HG02938 (cell line): ENCODE results near the gene SETD9.

Experiments
- ATAC-seq: cut with Tn5 transposase; IDR thresholded peaks from one replicate; pipeline ENCODE4 v1.9.1; 2021; ENCODE audit warnings: mild to moderate bottlenecking, moderate library complexity; ENCODE audit not compliant: unreplicated experiment

The SETD9 gene, protein sequence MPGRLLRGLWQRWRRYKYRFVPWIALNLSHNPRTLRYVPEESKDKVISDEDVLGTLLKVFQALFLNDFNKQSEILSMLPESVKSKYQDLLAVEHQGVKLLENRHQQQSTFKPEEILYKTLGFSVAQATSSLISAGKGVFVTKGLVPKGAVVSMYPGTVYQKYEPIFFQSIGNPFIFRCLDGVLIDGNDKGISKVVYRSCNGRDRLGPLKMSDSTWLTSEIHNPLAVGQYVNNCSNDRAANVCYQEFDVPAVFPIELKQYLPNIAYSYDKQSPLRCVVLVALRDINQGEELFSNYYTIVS

GRCh38 chr5:56909294-56910209 lies at the start of gene SETD9:
SETD9 (plus strand) TSS chr5:56909596; CDS start chr5:56909646, 50 bp downstream.
- peak; percentile 77 for ATAC-seq

GRCh38 chr5:56861893-56862485 lies 47.4 kb upstream of the SETD9 start:
- no peak for ATAC-seq

DNA sequence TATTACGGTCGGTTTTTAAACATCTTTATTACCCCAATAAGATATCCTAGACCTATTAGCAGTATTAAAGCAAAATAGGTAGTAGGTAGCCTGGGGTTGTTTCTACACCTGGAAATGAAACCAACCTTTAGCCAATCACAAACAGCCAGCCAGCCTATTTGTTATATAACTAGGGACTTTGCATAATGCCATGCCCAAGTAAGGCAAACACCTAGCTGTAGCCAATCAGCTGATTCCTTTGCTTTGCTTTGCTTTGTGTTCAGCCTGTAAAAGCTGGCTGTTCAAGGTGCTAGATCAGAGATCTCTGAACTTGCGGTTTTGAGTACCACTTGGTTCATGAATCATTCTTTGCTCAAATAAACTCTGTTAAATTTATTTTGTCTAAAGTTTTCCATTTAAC lies 46.5 kb upstream of the SETD9 start:
- no peak for ATAC-seq

DNA sequence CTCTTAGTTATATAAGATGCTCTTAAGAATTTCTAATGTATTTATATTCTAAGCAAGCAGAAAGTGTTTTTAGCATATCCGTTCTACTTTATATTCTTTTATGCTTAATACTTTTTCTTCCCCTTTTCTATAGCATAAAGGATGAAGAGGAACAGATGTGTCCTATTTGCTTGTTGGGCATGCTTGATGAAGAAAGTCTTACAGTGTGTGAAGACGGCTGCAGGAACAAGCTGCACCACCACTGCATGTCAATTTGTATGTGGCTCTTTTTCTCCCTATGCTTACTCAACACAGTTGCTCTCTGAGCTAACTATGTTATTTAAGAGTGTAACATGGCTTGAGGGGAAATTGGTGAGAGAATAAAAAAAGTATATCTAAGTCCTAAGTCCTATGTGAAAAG lies 37.6 kb upstream of the SETD9 start:
- no peak for ATAC-seq

GRCh38 chr5:56873056-56873455 lies 36.3 kb upstream of the SETD9 start:
- ATAC-seq, result no peak

GRCh38 chr5:56876327-56876726 lies 33.1 kb upstream of the SETD9 start:
- ATAC-seq, result no peak

GRCh38 chr5:56881571-56881970 lies 27.8 kb upstream of the SETD9 start:
- no peak for ATAC-seq

DNA sequence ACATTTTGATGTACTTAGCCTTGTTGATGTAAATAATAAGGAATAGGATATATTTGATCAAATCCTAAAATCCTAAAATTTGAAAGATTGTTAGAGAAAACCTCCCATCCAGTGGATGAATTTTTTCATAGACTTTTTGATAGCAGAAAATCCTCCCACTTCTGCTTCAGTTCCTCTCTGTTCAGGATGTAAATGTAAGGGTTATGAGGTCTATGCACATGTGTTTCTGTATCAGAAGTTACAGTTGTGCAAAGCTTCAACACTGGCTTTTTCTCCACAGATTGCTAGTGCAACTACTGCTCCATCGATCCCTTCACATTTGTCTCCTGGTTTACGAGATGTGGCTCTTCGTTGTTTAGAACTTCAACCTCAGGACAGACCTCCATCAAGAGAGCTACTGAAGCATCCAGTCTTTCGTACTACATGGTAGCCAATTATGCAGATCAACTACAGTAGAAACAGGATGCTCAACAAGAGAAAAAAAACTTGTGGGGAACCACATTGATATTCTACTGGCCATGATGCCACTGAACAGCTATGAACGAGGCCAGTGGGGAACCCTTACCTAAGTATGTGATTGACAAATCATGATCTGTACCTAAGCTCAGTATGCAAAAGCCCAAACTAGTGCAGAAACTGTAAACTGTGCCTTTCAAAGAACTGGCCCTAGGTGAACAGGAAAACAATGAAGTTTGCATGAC lies 16.0 kb upstream of the SETD9 start:
- ATAC-seq, result no peak

DNA sequence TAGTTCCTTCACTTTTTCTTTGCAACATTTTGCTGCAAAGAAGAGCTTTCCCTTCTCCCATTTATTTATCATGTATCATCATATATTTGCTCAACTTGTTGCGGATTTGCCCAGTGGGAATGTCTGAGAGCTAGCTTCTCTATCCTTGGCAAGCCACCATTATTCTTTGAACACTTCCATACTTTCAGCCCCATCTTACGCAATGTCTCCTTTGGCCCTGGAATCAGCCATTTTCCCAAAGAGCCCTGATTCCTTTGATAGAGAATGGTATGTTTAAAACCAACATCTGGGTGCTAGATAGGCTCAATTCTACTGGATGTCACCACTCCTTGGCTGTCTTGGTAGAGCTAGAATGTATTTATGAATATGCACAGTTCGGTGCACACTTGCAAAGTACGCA lies 12.6 kb upstream of the SETD9 start:
- ATAC-seq, result no peak

- ATAC-seq, result no peak
These were observed 11.2 kb upstream of the SETD9 start for GRCh38 chr5:56898213-56898612.

DNA sequence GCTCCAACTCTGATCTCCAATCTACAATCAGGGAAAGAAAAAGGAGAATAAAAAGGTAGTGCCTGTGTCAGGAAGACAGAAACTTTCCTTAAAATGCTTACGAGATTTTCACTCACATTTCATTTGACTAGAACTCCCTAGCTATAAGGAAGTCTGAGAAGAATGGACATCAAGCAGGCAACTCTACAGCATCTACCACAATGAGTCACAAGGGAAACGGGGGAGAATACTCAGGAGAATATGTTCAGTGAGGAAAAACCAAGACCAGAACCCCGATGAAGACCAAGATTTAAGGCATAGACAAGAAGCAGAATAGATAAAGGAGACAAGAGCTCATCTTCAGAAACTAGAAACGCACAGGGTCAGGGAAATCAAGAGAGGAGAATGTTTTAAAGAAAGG lies 9.0 kb upstream of the SETD9 start:
- no peak for ATAC-seq

- ATAC-seq, result no peak
These were observed 8.4 kb upstream of the SETD9 start for GRCh38 chr5:56900858-56901578.

GRCh38 chr5:56908942-56909293 lies 478 bp upstream of the SETD9 start:
- peak; percentile 44 for ATAC-seq

- ATAC-seq, result peak; percentile 26
These were observed 992 bp downstream of the SETD9 start for GRCh38 chr5:56910210-56910965.

DNA sequence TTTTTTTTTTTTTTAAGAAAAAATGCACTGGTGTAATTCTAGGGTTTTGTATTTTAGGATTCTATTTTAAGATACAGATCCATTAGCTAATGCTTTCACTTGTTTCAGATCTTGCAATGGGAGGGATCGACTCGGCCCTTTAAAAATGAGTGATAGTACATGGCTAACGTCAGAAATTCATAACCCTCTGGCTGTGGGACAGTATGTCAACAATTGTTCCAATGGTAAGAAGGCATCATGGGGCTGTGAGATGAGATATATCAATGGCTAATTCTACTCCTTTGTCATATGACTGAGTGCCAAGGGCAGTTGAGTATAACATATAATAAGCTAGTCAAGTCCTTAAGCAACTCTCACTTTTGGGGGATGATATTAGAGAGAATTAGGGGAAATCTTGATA lies 4.4 kb downstream of the SETD9 start:
- ATAC-seq, result no peak

- no peak for ATAC-seq
These were observed 5.3 kb downstream of the SETD9 start for GRCh38 chr5:56914678-56915077.

- no peak for ATAC-seq
These were observed 8.1 kb downstream of the SETD9 start for GRCh38 chr5:56917534-56917933.

DNA sequence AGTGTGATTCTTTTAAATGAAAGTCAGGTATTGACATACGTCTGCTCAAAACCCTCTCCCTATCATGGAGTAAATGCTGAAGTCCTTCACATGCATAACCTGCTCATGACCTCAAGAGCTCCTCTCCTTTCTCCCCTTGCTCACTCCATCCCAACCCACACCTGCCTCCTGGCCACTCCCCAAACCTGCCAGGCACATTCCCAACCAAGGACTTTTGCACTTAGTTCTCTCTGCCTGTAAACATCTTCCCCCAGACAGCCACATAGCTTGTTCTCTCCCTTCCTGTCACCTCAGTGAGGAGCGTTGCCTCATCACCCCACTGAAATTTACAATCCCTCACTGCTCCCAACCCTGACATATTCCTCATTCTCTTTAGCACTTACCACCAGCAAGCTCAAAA lies 8.7 kb downstream of the SETD9 start:
- no peak for ATAC-seq

- no peak for ATAC-seq
These were observed 10.7 kb downstream of the SETD9 start for GRCh38 chr5:56919942-56920662.
